H9 (cell line): Measurements from ENCODE around the gene APOL6. TPM values are rescaled to one million over a fixed set of nuclear protein-coding genes. Genes with fewer than 3 reads are reported as not detected.

ENCODE experiments used
- DNase-seq: peaks from one replicate; pipeline ENCODE4 v3.0.0-alpha.2; 2017
- H2AFZ ChIP-seq: one replicate; pipeline ENCODE4 v1.6.1; 2013; ENCODE audit warnings: mild to moderate bottlenecking, low read length, control low read depth, moderate library complexity
- H2AK5ac ChIP-seq: 2 replicates; pipeline ENCODE4 v1.6.1; 2013; ENCODE audit warnings: low read length, control low read depth, mixed read lengths; ENCODE audit not compliant: insufficient read length
- H2BK120ac ChIP-seq: one replicate; pipeline ENCODE4 v1.6.1; 2013; ENCODE audit warnings: low read depth, mild to moderate bottlenecking, low read length, control low read depth, inconsistent platforms; ENCODE audit not compliant: poor library complexity, severe bottlenecking
- H2BK12ac ChIP-seq: 2 replicates; pipeline ENCODE4 v1.6.1; 2013; ENCODE audit warnings: low read length, control low read depth, mixed read lengths, low read depth; ENCODE audit not compliant: insufficient read length
- H2BK15ac ChIP-seq: 2 replicates; pipeline ENCODE4 v1.6.1; 2013; ENCODE audit warnings: low read depth, low read length, control low read depth
- H2BK20ac ChIP-seq: one replicate; pipeline ENCODE4 v1.6.1; 2013; ENCODE audit warnings: low read depth, mild to moderate bottlenecking, low read length, control low read depth, inconsistent platforms; ENCODE audit not compliant: poor library complexity, severe bottlenecking
- H2BK5ac ChIP-seq: 2 replicates; pipeline ENCODE4 v1.6.1; 2013; ENCODE audit warnings: low read length, control low read depth, mixed read lengths; ENCODE audit not compliant: insufficient read length
- H3K14ac ChIP-seq: 2 replicates; pipeline ENCODE4 v1.6.1; 2013; ENCODE audit warnings: low read length, control low read depth; ENCODE audit not compliant: insufficient read depth
- H3K18ac ChIP-seq: 2 replicates; pipeline ENCODE4 v1.6.1; 2013; ENCODE audit warnings: low read depth, mild to moderate bottlenecking, mixed read lengths, low read length, control low read depth; ENCODE audit not compliant: insufficient read length
- H3K23ac ChIP-seq: 2 replicates; pipeline ENCODE4 v1.6.1; 2013; ENCODE audit warnings: low read length, control low read depth, mixed read lengths, low read depth; ENCODE audit not compliant: insufficient read length
- H3K23me2 ChIP-seq: 2 replicates; pipeline ENCODE4 v1.6.1; 2013; ENCODE audit warnings: low read depth, mild to moderate bottlenecking, mixed read lengths, low read length, control low read depth; ENCODE audit not compliant: insufficient read length, poor library complexity, severe bottlenecking
- H3K27ac ChIP-seq: 2 replicates; pipeline ENCODE4 v1.5.1; 2013; ENCODE audit warnings: low read length, control low read depth, mixed read lengths, low read depth; ENCODE audit not compliant: insufficient read length
- H3K27me3 ChIP-seq: 2 replicates; pipeline ENCODE4 v1.6.1; 2013; ENCODE audit warnings: low read length, control low read depth, inconsistent platforms; ENCODE audit not compliant: insufficient read depth
- H3K4ac ChIP-seq: 2 replicates; pipeline ENCODE4 v1.6.1; 2013; ENCODE audit warnings: low read depth, mild to moderate bottlenecking, control low read depth, inconsistent platforms, low read length, moderate library complexity
- H3K4me1 ChIP-seq: 2 replicates; pipeline ENCODE4 v1.6.1; 2013; ENCODE audit warnings: low read length, control low read depth, inconsistent platforms; ENCODE audit not compliant: insufficient read depth
- H3K4me2 ChIP-seq: 2 replicates; pipeline ENCODE4 v1.6.1; 2013; ENCODE audit warnings: low read length, control low read depth, mixed read lengths; ENCODE audit not compliant: insufficient read length, insufficient read depth
- H3K56ac ChIP-seq: 2 replicates; pipeline ENCODE4 v1.6.1; 2013; ENCODE audit warnings: low read depth, mild to moderate bottlenecking, mixed read lengths, low read length, control low read depth; ENCODE audit not compliant: insufficient read length
- H3K79me1 ChIP-seq: 2 replicates; pipeline ENCODE4 v1.6.1; 2013; ENCODE audit warnings: low read depth, mild to moderate bottlenecking, moderate library complexity, low read length, control low read depth, inconsistent platforms; ENCODE audit not compliant: insufficient read depth, poor library complexity, severe bottlenecking
- H3K79me2 ChIP-seq: 2 replicates; pipeline ENCODE4 v1.6.1; 2013; ENCODE audit warnings: low read length, control low read depth, inconsistent platforms; ENCODE audit not compliant: insufficient read depth
- H3K9ac ChIP-seq: 2 replicates; pipeline ENCODE4 v1.6.1; 2013; ENCODE audit warnings: low read length, control low read depth, mixed read lengths; ENCODE audit not compliant: insufficient read length; ENCODE audit errors: extremely low read depth
- H3K9me3 ChIP-seq: one replicate; pipeline ENCODE4 v1.6.1; 2013; ENCODE audit warnings: low read depth, low read length, inconsistent platforms; ENCODE audit not compliant: control insufficient read depth
- H3T11ph ChIP-seq: one replicate; pipeline ENCODE4 v1.6.1; 2013; ENCODE audit warnings: mild to moderate bottlenecking, low read length, control low read depth, inconsistent platforms
- H4K20me1 ChIP-seq: one replicate; pipeline ENCODE4 v1.6.1; 2013; ENCODE audit not compliant: control insufficient read depth, insufficient read length, insufficient read depth
- H4K5ac ChIP-seq: 2 replicates; pipeline ENCODE4 v1.6.1; 2013; ENCODE audit warnings: low read depth, mild to moderate bottlenecking, mixed read lengths, low read length, control low read depth; ENCODE audit not compliant: insufficient read length
- H4K8ac ChIP-seq: replicated peaks from 2 replicates; pipeline ENCODE4 v1.6.1; 2013; ENCODE audit warnings: low read length, control low read depth, mixed read lengths, low read depth; ENCODE audit not compliant: insufficient read length
- H4K91ac ChIP-seq: 2 replicates; pipeline ENCODE4 v1.6.1; 2013; ENCODE audit warnings: low read depth, mild to moderate bottlenecking, moderate library complexity, mixed read lengths, low read length, control low read depth; ENCODE audit not compliant: insufficient read length
- H3K27ac Mint-ChIP-seq, 3 experiments: 2 replicates in 2 of 3; 3 replicates in 1 of 3; pipeline ENCODE4 v1.8.0; 2020 to 2021; ENCODE audit warnings: mixed read lengths in 3 of 3, mild to moderate bottlenecking in 1 of 3, moderate library complexity in 1 of 3
- H3K27me3 Mint-ChIP-seq: 2 replicates; pipeline ENCODE4 v1.8.0; 2021; ENCODE audit warnings: low read depth, mild to moderate bottlenecking, moderate library complexity, mixed read lengths
- H3K36me3 Mint-ChIP-seq, 3 experiments: 2 replicates in 2 of 3; 3 replicates in 1 of 3; pipeline ENCODE4 v1.8.0; 2020 to 2021; ENCODE audit warnings: low read depth in 3 of 3, mixed read lengths in 3 of 3; ENCODE audit not compliant: insufficient read depth in 1 of 3
- H3K4me1 Mint-ChIP-seq, 2 experiments: 2 replicates each; pipeline ENCODE4 v1.8.0; 2020; ENCODE audit warnings: mixed read lengths in 2 of 2
- H3K4me3 Mint-ChIP-seq, 2 experiments: 2 replicates in 1 of 2; 3 replicates in 1 of 2; pipeline ENCODE4 v1.8.0; 2020 to 2021; ENCODE audit warnings: mild to moderate bottlenecking in 2 of 2, mixed read lengths in 2 of 2, moderate library complexity in 1 of 2
- H3K9me3 Mint-ChIP-seq, 2 experiments: 2 replicates in 1 of 2; 3 replicates in 1 of 2; pipeline ENCODE4 v1.8.0; 2020; ENCODE audit warnings: mild to moderate bottlenecking in 2 of 2, mixed read lengths in 2 of 2, moderate library complexity in 1 of 2
- CTCF ChIP-seq: fragments of 200-600 bp; sonication (generic); conservative IDR thresholded peaks from 3 replicates; pipeline ENCODE4 v1.8.0; 2021; ENCODE audit warnings: antibody characterized with exemption, mild to moderate bottlenecking
- WGBS: extraction: QIAGEN DNeasy Blood & Tissue Kit; methylation state at CpG from one replicate; pipeline ENCODE4 v1.1.7; 2013; ENCODE audit warnings: missing lambda C conversion rate, low lambda C conversion rate, mixed read lengths; ENCODE audit not compliant: insufficient read length; ENCODE audit errors: extremely low coverage; 5-methylcytosine and 5-hydroxymethylcytosine counted together
- total RNA-seq: library from RNA; stranded (reverse); gene quantifications from 2 replicates; pipeline ENCODE4 v1.2.1, GENCODE V29; 2021

APOL6 gene
- total RNA-seq, 1 experiment from 2014 or later: 0.07 TPM

- WGBS: no CpG with 5 or more reads among the region's 2 CpGs
- no peak overlapping the region for H3K4me2 ChIP-seq
- H2BK120ac ChIP-seq: no peak overlapping the region
- no peak overlapping the region for H3K27ac ChIP-seq
- H3K4me3 Mint-ChIP-seq: no peak overlapping the region
- peaks cover 5% of the 10 kb centered on the region for H3K9me3 ChIP-seq
- H4K20me1 ChIP-seq: no peaks in the 10 kb centered on the region
- peaks cover 30 to 35% of the 10 kb centered on the region in 2 experiments for H3K4me1 Mint-ChIP-seq
- no peak overlapping the region for H2BK20ac ChIP-seq
- no peak for DNase-seq
- peaks cover 3% of the 10 kb centered on the region; the same call in 1 of the 2 replicates for H3K27me3 Mint-ChIP-seq
- no peaks in the 10 kb centered on the region for H3K79me1 ChIP-seq
- H3K27ac Mint-ChIP-seq: no peak overlapping the region; a peak in 1 of 7 replicates
- H4K8ac ChIP-seq: no peak overlapping the region
- peaks cover 12 to 19% of the 10 kb centered on the region in 2 experiments for H3K9me3 Mint-ChIP-seq
- no peak overlapping the region for H3K9ac ChIP-seq
- no peaks in the 10 kb centered on the region for H3K79me2 ChIP-seq
- no peak overlapping the region for H4K91ac ChIP-seq
- H2AFZ ChIP-seq: no peak overlapping the region
- no peak overlapping the region for H4K5ac ChIP-seq
- no peak overlapping the region for H3K4ac ChIP-seq
- no peak overlapping the region for H2BK12ac ChIP-seq
- TF ChIP-seq CTCF: no peak
- H3K18ac ChIP-seq: no peak overlapping the region
- no peak overlapping the region for H3K23ac ChIP-seq
- H3K36me3 Mint-ChIP-seq: peaks cover 3 to 19% (median 8%) of the 10 kb centered on the region in 3 experiments
- H3K14ac ChIP-seq: no peak overlapping the region
- H2BK15ac ChIP-seq: no peak overlapping the region
- H3K27me3 ChIP-seq: no peaks in the 10 kb centered on the region
- H2BK5ac ChIP-seq: no peak overlapping the region
- no peak overlapping the region for H2AK5ac ChIP-seq
- no peaks in the 10 kb centered on the region; the same call in 1 of the 2 replicates for H3K4me1 ChIP-seq
- no peak overlapping the region for H3T11ph ChIP-seq
- H3K56ac ChIP-seq: no peak overlapping the region
- no peaks in the 10 kb centered on the region for H3K23me2 ChIP-seq
These were observed 12.3 kb downstream of the APOL6 start for GRCh38 chr22:35660291-35661127.
